Measurements from ENCODE around the gene OR51E1.

Gene OR51E1

DNA sequence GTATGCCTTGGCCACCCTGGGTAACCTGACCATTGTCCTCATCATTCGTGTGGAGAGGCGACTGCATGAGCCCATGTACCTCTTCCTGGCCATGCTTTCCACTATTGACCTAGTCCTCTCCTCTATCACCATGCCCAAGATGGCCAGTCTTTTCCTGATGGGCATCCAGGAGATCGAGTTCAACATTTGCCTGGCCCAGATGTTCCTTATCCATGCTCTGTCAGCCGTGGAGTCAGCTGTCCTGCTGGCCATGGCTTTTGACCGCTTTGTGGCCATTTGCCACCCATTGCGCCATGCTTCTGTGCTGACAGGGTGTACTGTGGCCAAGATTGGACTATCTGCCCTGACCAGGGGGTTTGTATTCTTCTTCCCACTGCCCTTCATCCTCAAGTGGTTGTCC, 3.9 kb upstream of the OR51E1 start:
- no peaks in the 10 kb centered on the region for H3K4me1 Mint-ChIP-seq
- no peak overlapping the region for H3K4me3 Mint-ChIP-seq
- H3K9me3 Mint-ChIP-seq, result no peaks in the 10 kb centered on the region
- no peaks in the 10 kb centered on the region for H3K36me3 Mint-ChIP-seq
- H3K27ac Mint-ChIP-seq, result no peak overlapping the region
- H3K27me3 Mint-ChIP-seq, result no peaks in the 10 kb centered on the region

DNA sequence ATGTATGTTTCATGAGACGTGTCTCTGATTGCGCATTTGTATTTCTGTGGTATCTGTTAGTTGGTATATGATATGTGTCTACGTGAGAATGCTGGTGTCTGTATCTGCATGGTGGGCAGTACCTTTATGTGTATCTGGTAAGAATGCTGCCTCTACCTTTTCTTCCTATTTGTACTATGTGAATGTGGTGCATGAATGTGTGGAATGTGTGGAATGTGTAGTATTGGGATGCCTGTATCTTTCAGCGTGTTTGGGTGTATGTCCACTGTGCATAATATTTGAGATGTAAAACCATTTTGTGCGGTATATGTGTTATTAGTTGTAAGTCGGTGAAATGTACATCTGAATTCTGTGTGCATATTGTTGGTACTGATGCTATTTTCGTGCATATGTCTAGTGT, 2.3 kb upstream of the OR51E1 start:
- Mint-ChIP-seq H3K27ac (no peak overlapping the region), H3K9me3 (no peaks in the 10 kb centered on the region), H3K4me1 (no peaks in the 10 kb centered on the region), H3K4me3 (no peak overlapping the region), H3K36me3 (no peaks in the 10 kb centered on the region), H3K27me3 (no peaks in the 10 kb centered on the region)

GRCh38 chr11:4642043-4642442, 1.7 kb upstream of the OR51E1 start:
- no peaks in the 10 kb centered on the region for H3K36me3 Mint-ChIP-seq
- no peaks in the 10 kb centered on the region for H3K27me3 Mint-ChIP-seq
- no peak overlapping the region for H3K27ac Mint-ChIP-seq
- no peaks in the 10 kb centered on the region for H3K9me3 Mint-ChIP-seq
- no peaks in the 10 kb centered on the region for H3K4me1 Mint-ChIP-seq
- no peak overlapping the region for H3K4me3 Mint-ChIP-seq

DNA sequence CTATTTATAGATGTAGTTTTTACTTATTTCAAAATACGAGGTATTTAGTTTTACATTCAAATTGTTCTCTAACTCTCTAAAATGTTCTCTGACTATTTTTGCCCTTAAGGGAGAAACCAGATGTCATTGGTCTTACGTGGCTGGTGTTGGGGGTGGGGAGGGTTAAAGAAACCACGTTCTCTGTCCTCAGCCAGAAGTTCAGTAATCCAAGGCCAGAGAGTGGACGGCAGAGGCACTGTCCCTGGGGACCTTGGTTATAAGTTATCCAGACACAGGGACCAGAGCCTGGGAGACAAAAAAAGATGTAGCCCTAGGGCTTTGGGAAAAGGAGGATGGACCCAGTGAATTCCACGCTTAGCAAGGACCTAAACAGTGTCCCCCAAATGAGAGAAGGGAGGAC, 706 bp upstream of the OR51E1 start:
- no peaks in the 10 kb centered on the region for H3K4me1 Mint-ChIP-seq
- no peaks in the 10 kb centered on the region for H3K27me3 Mint-ChIP-seq
- no peak overlapping the region for H3K27ac Mint-ChIP-seq
- H3K9me3 Mint-ChIP-seq, result no peaks in the 10 kb centered on the region
- H3K4me3 Mint-ChIP-seq, result no peak overlapping the region
- no peaks in the 10 kb centered on the region for H3K36me3 Mint-ChIP-seq

GRCh38 chr11:4644233-4644632, 451 bp downstream of the OR51E1 start:
- H3K9me3 Mint-ChIP-seq, result no peaks in the 10 kb centered on the region
- no peaks in the 10 kb centered on the region for H3K36me3 Mint-ChIP-seq
- H3K27ac Mint-ChIP-seq, result no peak overlapping the region
- H3K4me3 Mint-ChIP-seq, result no peak overlapping the region
- H3K27me3 Mint-ChIP-seq, result no peaks in the 10 kb centered on the region
- H3K4me1 Mint-ChIP-seq, result no peaks in the 10 kb centered on the region

GRCh38 chr11:4645974-4646373, 2.2 kb downstream of the OR51E1 start:
- Mint-ChIP-seq H3K4me3 (no peak overlapping the region), H3K4me1 (no peaks in the 10 kb centered on the region), H3K9me3 (no peaks in the 10 kb centered on the region), H3K36me3 (no peaks in the 10 kb centered on the region), H3K27ac (no peak overlapping the region), H3K27me3 (peaks cover 3% of the 10 kb centered on the region)

GRCh38 chr11:4647766-4648165, 4.0 kb downstream of the OR51E1 start:
- H3K4me1 Mint-ChIP-seq, result no peaks in the 10 kb centered on the region
- H3K9me3 Mint-ChIP-seq, result no peaks in the 10 kb centered on the region
- H3K27ac Mint-ChIP-seq, result no peak overlapping the region
- no peaks in the 10 kb centered on the region for H3K36me3 Mint-ChIP-seq
- peaks cover 3% of the 10 kb centered on the region for H3K27me3 Mint-ChIP-seq
- no peak overlapping the region for H3K4me3 Mint-ChIP-seq

- H3K4me1 Mint-ChIP-seq, result no peaks in the 10 kb centered on the region
- H3K27me3 Mint-ChIP-seq, result peaks cover 5% of the 10 kb centered on the region
- H3K27ac Mint-ChIP-seq, result no peak overlapping the region
- no peaks in the 10 kb centered on the region for H3K9me3 Mint-ChIP-seq
- H3K36me3 Mint-ChIP-seq, result no peaks in the 10 kb centered on the region
- H3K4me3 Mint-ChIP-seq, result no peak overlapping the region
These were observed 11.0 kb downstream of the OR51E1 start for GRCh38 chr11:4654635-4655369.

- peaks cover 9% of the 10 kb centered on the region for H3K27me3 Mint-ChIP-seq
- H3K4me3 Mint-ChIP-seq, result no peak overlapping the region
- no peak overlapping the region for H3K27ac Mint-ChIP-seq
- no peaks in the 10 kb centered on the region for H3K4me1 Mint-ChIP-seq
- no peaks in the 10 kb centered on the region for H3K9me3 Mint-ChIP-seq
- no peaks in the 10 kb centered on the region for H3K36me3 Mint-ChIP-seq
These were observed 15.1 kb downstream of the OR51E1 start for GRCh38 chr11:4658629-4659445.

DNA sequence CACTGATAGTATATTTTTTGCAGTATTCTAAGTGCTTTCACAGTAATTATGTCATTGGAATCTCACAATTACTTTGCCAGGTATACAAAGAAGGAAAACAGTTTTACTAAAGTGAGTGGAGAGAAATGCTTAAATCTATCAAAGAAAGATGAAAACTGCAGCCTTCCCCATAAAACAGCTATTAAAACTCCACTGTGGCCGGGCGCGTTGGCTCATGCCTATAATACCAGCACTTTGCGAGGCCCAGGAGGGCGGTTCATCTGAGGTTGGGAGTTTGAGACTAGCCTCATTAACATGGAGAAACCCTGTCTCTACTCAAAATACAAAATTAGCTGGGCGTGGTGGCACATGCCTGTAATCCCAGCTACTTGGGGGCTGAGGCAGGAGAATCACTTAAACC, 19.1 kb downstream of the OR51E1 start:
- H3K4me3 Mint-ChIP-seq, result no peak overlapping the region
- H3K4me1 Mint-ChIP-seq, result no peaks in the 10 kb centered on the region
- H3K36me3 Mint-ChIP-seq, result no peaks in the 10 kb centered on the region
- no peaks in the 10 kb centered on the region for H3K9me3 Mint-ChIP-seq
- no peak overlapping the region for H3K27ac Mint-ChIP-seq
- H3K27me3 Mint-ChIP-seq, result peaks cover 8% of the 10 kb centered on the region

DNA sequence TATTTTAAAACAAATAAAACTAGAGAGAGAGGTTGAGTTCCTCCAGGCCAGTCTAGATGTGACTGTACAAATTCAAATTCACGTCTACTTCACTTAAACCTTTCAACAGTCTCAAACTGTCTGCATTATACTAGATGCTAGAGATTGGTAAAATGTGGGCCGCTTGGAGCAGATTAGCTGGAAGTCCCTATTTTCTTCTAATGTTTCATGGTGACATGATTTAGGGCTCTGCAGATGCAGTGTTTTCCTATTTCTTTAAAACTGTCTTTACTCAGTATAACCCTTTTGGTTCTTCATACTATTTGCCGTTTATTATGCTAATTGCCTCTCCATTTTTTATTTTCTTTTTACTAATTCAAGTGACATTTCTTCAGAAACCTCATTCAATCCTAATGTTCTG, 20.4 kb downstream of the OR51E1 start:
- H3K36me3 Mint-ChIP-seq, result no peaks in the 10 kb centered on the region
- H3K9me3 Mint-ChIP-seq, result no peaks in the 10 kb centered on the region
- H3K4me1 Mint-ChIP-seq, result no peaks in the 10 kb centered on the region
- H3K27ac Mint-ChIP-seq, result no peak overlapping the region
- H3K27me3 Mint-ChIP-seq, result peaks cover 8% of the 10 kb centered on the region
- no peak overlapping the region for H3K4me3 Mint-ChIP-seq

- no peaks in the 10 kb centered on the region for H3K4me1 Mint-ChIP-seq
- no peak overlapping the region for H3K27ac Mint-ChIP-seq
- peaks cover 8% of the 10 kb centered on the region for H3K27me3 Mint-ChIP-seq
- H3K4me3 Mint-ChIP-seq, result no peak overlapping the region
- no peaks in the 10 kb centered on the region for H3K36me3 Mint-ChIP-seq
- H3K9me3 Mint-ChIP-seq, result no peaks in the 10 kb centered on the region
These were observed 21.0 kb downstream of the OR51E1 start for GRCh38 chr11:4664786-4665185.

DNA sequence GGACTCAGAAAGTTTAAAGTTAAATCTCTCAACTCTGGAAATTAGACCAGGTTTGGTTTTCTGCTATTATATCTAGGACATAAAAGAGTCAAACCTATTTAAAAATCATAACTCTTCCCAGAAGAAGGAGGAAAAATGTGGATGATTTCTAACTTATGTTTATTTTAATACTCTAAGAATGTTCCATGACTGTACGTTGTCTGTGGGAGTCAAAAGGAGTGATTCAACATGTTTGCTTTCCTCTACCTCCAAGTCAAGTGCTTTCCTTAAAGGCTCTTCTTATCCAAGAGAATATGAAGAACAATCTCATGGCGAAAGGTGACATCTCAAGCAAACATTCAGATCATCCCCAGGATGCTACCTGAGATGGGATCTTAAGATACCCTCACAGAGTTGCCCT, 21.6 kb downstream of the OR51E1 start:
- H3K4me1 Mint-ChIP-seq, result no peaks in the 10 kb centered on the region
- peaks cover 8% of the 10 kb centered on the region for H3K27me3 Mint-ChIP-seq
- H3K27ac Mint-ChIP-seq, result no peak overlapping the region
- H3K4me3 Mint-ChIP-seq, result no peak overlapping the region
- H3K9me3 Mint-ChIP-seq, result no peaks in the 10 kb centered on the region
- H3K36me3 Mint-ChIP-seq, result no peaks in the 10 kb centered on the region

- H3K27ac Mint-ChIP-seq, result no peak overlapping the region
- H3K4me1 Mint-ChIP-seq, result no peaks in the 10 kb centered on the region
- no peak overlapping the region for H3K4me3 Mint-ChIP-seq
- H3K36me3 Mint-ChIP-seq, result no peaks in the 10 kb centered on the region
- peaks cover 16% of the 10 kb centered on the region for H3K27me3 Mint-ChIP-seq
- no peaks in the 10 kb centered on the region for H3K9me3 Mint-ChIP-seq
These were observed 28.0 kb downstream of the OR51E1 start for GRCh38 chr11:4671741-4672140.

DNA sequence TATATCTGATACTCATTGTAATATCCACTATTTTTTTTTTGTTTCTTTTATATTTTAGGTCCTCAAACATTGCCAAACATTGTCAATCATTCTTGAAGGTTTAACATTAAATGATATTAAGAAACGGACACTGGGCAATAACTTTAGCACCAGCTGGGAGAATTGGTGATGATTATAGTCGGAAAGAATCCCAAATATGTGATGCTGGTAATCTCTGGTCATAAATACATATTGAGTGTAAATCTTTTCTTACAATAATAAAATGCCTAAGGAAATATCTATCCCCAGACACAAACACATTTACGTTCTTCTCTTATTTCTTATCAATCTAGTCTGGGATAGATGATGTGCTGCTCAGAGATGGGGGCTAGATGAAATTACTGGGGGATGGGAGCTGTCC, 28.7 kb downstream of the OR51E1 start:
- H3K36me3 Mint-ChIP-seq, result no peaks in the 10 kb centered on the region
- H3K4me1 Mint-ChIP-seq, result no peaks in the 10 kb centered on the region
- H3K27ac Mint-ChIP-seq, result no peak overlapping the region
- no peak overlapping the region for H3K4me3 Mint-ChIP-seq
- H3K27me3 Mint-ChIP-seq, result peaks cover 16% of the 10 kb centered on the region
- H3K9me3 Mint-ChIP-seq, result no peaks in the 10 kb centered on the region

GRCh38 chr11:4673781-4674180, 30.0 kb downstream of the OR51E1 start:
- peaks cover 16% of the 10 kb centered on the region for H3K27me3 Mint-ChIP-seq
- H3K27ac Mint-ChIP-seq, result no peak overlapping the region

More at GRCh38 chr11:4673781-4674180, 30.0 kb downstream of the OR51E1 start:
- no peaks in the 10 kb centered on the region for H3K9me3 Mint-ChIP-seq
- no peaks in the 10 kb centered on the region for H3K4me1 Mint-ChIP-seq
- H3K36me3 Mint-ChIP-seq, result no peaks in the 10 kb centered on the region
- H3K4me3 Mint-ChIP-seq, result no peak overlapping the region

All from activated naive CD4-positive, alpha-beta T cell treated with anti-CD3 and anti-CD28 coated beads, Interleukin-2, amount 50 U/mL, for 24 hours (primary cell).